Measurements from ENCODE around the gene NEK3. TPM values are rescaled to one million over a fixed set of nuclear protein-coding genes. Genes with fewer than 3 reads are reported as not detected.
"Not testable (repeated sequence)": the region's sequence is repeated elsewhere in the genome, so short reads cannot be mapped to it uniquely, and the experiment has no call there.

The NEK3 gene
- total RNA-seq, 1 experiment from 2014 or later, result 3.0 TPM

DNA sequence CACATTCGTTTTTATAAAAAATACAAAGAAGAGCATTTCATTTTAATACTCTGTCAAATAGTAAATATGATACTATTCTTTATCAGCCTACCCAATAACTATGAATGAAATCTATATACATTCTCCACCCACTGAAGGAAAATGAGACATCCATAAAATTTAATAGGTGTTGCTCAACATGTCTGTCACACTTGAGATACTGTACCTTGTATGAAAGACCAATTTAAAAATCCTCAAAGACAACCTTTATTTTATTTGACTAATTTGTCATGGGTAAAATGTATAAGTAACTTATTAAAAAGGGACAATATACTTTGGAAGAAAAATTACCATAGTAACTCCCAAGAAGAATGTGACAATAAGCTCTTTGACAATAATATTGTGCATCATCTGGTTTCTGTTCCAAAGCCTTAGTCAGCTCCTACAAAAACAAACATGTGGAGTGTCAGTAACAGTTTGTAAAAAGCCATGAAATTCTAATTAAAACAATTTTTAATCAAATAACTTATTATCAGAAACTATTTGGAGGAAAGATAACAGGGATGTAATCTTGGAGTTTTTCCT, 11.5 kb upstream of the NEK3 start:
- DNase-seq (ENCODE audit: low read depth), result not testable (repeated sequence)

- DNase-seq (ENCODE audit: low read depth), result no peak
Measured at GRCh38 chr13:52169839-52170238, 10.4 kb upstream of the NEK3 start.

DNA sequence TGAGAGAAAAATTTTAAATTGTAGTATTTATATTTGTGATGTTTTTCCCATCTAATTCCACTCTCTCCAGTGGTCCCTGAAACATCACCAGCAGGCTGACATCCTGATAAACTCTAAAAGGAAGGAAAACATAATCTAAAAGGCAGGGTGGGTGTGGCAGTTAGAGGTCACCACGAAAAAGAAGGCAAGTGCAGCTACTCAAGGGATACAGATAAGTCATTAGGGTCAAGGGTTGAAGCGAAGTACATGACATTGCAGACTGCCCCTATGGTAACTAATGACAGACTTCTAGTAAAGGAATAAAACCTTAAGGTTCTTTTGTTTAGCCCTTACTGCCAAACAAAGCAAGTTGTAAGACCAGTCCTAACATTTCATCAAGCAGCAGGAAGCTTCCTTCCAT, 6.0 kb upstream of the NEK3 start:
- no peak for DNase-seq (ENCODE audit: low read depth)

GRCh38 chr13:52164989-52165388, 5.6 kb upstream of the NEK3 start:
- DNase-seq (ENCODE audit: low read depth), result no peak

DNA sequence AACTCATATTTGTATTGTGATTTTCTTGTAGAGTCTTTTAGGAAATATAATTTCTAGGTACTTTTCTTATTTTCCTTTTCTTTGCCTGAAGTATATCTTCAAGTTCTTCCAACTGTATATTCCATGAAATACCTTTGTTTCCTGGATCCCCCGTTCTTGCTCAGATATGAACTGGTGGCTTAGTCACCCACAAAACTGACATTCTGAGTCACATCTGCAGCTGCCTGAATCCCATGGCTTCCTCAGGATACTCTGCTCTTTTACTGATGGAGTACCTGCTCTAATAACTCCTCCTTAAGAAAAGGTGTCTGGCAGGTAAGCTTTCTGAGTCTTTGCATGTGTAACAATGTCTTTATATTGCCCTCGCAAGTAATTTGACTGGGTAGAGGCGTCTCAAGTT, 4.5 kb upstream of the NEK3 start:
- peak; percentile 60 for DNase-seq (ENCODE audit: low read depth)

DNA sequence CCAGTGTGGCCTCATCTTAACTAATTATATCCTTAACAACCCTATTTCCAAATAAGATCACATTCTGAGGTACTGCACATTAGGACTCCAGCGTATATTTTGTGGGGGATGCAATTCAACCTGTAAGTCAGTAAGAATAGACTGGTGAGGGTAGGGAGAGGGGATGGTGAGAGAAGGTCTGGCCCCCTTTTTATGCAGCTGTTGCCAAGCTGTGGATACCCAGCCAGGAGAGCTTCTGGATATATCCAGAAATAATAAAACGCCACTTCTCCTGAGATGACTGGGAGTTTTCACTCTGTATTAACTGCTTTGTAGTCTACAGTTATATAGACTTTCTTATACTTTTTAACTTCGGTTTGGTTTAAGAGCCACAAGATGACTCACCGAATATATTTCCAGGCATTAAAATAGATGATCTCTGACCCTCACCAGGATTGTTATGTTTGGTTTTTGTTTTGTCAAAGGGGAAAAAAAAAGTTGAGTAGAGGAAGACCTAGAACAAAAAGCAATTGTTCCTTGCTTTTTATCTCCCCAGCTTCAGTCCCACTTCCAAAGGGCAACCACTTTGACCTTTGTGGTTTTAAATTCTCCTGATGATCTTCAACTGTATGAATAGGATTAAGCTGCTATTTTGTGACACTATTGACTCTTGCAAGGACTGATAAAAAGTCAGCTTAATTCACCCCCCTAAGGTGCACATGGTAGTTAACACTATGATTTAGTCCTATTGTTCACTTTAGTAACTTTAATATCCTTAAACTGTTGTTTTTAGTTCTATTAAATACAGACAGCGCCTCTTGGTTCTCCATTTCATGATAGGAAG, 3.1 kb upstream of the NEK3 start:
- DNase-seq (ENCODE audit: low read depth), result peak; percentile 95

DNA sequence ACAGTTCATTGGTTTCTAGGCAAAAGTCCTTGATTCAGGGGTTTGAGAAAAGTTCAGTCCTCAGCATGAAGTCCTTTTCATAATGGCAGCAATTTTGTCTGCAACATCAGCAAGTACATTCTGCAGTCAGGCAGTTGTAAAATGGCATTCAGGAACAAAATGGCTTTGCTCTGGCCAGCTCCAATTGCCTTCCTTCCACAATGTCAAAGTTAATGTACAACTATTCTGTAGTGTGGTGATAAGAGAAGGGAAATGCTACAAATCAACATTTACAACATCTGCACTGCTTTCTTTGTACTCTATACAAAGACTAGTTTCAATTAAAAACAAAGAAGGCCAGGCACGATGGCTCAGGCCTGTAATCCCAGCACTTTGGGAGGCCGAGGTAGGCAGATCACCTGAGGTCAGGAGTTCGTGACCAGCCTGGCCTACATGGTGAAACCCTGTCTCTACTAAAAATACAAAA, 1.8 kb upstream of the NEK3 start:
- no peak for DNase-seq (ENCODE audit: low read depth)

DNA sequence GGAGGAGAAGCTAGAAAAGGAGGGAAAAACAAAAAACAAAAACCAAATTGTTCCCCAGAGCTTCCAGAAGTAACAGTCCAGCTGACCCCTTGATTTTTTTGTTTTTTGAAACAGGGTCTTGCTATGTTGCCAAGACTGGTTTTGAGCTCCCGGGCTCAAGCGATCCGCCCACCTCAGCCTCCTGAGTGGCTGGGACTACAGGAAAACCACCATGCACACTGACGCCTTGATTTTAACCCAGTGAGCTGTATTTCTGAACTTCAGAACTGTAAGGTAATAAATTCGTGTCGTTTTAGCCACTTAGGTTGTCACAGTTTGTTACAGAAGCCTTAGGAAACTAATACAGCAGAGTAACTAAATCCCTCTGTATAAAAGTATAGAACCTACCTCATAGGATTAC, 1.1 kb upstream of the NEK3 start:
- no peak for DNase-seq (ENCODE audit: low read depth)

GRCh38 chr13:52160053-52160452, 656 bp upstream of the NEK3 start:
- DNase-seq (ENCODE audit: low read depth), result no peak

GRCh38 chr13:52158629-52159158, 703 bp downstream of the NEK3 start:
- DNase-seq (ENCODE audit: low read depth), result no peak

DNA sequence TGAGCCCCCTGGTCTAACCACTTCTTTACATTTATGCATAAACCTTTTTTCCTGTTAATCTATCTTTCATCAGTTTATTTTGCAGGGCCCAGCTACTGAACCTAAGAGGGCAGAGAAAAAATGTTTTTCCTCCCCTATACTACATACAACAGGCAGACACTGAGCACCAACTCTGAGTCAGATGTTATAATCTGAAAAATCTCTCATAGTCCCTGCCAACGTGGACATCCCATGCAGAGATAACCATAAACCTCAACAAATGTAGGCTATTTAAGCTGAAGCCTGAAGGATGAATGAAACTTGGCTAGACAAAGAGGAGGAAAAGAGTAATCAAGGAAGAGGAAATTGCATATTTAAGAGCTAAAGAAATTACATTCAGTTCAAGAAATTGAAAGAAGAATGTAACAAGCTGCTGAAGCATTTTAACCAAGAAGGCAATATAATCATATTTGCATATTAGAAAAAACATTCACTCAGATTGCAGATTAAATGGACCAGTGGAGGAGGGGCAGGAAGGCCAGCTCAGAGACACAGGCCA, 2.6 kb downstream of the NEK3 start:
- DNase-seq (ENCODE audit: low read depth), result no peak

DNA sequence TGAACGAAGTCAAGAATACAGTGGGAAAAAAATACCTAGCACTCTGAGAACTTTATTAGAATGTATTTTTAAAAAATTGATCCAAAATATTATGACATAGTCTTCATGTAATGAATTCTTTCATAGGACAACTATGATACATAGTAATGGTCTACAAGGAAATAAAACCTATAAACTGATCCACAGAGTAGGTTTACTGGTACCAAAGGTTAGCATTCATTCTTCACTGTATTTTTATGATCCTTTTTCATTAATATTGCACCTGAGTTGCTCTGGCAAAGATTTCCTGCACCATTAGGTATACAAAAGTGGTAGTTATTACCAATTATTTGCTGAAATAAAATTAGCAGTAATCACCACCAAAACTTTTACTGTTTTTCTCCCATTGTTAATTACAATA, 4.2 kb downstream of the NEK3 start:
- DNase-seq (ENCODE audit: low read depth), result no peak

DNA sequence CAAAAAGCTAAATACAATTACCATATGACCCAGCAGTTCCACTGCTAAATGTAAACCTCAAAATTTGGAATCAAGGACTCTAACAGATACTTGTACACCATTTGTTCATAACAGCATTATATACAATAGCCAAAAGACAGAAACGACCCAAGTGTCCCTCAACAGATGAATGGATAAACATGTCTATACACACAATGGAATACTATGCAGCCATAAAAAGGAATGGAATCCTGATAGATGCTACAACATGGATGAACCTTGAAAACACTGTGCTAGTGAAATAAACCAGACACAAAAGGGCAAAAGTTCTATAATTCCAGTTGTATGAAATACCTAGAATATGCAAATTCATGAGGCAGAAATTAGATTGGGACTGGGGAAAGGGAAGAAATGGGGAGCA, 12.2 kb downstream of the NEK3 start:
- DNase-seq (ENCODE audit: low read depth), result no peak

- DNase-seq (ENCODE audit: low read depth), result no peak
Measured at GRCh38 chr13:52141299-52141698, 18.1 kb downstream of the NEK3 start.

DNA sequence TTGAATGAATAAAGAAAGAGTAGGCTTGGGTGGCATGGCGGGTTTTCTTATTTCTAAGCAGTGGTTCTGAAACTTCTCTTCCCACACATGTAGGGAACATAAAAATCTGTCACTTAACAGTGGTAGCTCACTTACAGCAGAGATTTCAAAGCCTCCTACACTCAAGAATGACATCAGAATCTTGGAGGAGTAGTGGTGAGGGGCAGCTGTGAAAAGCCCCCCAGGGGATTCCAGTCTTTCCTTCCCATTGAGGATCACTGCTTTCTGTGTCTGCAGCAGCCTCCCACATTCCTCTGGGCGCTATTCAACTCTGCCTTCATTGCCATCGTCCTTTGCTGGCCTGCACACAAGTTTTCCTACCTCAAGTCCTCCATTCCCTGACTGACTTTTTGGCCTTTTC, 21.9 kb downstream of the NEK3 start:
- DNase-seq (ENCODE audit: low read depth), result no peak

DNA sequence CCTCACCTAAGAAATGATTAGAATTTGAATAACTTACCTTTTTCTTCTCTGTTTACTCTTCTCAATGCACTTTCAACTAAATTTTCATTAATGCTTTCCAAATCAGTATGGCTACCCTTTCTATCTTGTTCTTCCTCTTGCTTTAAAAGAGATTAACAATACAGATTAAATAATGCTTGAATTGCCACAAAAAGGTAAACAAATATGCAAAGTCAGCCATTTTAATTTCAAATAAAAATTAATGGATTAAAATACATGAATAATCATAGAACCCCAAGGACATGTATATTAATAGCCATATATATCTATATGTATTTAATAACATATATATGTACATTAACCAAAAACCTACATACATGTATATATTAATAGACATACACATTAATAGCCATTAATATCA, 22.6 kb downstream of the NEK3 start:
- DNase-seq (ENCODE audit: low read depth), result no peak

DNA sequence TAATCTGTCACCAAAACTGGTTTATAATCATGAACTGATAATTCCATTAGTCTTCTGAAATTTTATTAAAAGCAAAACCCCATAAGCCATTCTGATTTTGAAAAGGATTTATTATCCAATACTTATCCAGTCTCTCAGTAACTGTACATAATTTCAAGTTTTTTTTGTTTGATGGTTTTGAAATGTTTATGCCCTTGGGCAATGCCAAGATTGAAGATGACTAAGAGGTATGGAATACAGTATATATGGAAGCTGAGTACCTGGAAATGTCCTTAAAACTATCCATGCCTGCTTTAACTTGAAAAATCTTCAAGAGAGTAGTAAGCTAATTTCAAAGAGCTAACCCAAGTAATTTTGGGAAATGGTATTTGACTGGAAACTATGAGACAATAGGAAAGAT, 28.8 kb downstream of the NEK3 start:
- no peak for DNase-seq (ENCODE audit: low read depth)

- DNase-seq (ENCODE audit: low read depth), result peak; percentile 46
Measured at GRCh38 chr13:52128714-52129700, 30.4 kb downstream of the NEK3 start, which contains the start of gene NEK5. Gene NEK5 (minus strand): TSS chr13:52129073. CDS start chr13:52127482, 1,591 bp downstream.

GRCh38 chr13:52127783-52128702, 31.4 kb downstream of the NEK3 start:
- DNase-seq (ENCODE audit: low read depth), result peak; percentile 72

GRCh38 chr13:52127378-52127777, 32.0 kb downstream of the NEK3 start:
- DNase-seq (ENCODE audit: low read depth), result no peak
